Measurements from ENCODE around the gene DPH5.

- TF ChIP-seq ZNF384 (IDR thresholded peaks at IDR 0.05) (no peak), SP1 (IDR thresholded peaks at IDR 0.05) (no peak), NFRKB (IDR thresholded peaks at IDR 0.05) (no peak), ARNT (IDR thresholded peaks at IDR 0.05) (no peak)
These were observed 34.5 kb upstream of the DPH5 start for GRCh38 chr1:101059945-101060542.
